GM19023 (cell line): ENCODE measurements around the gene GNG7.
"Not testable (repeated sequence)": the region's sequence is repeated elsewhere in the genome, so short reads cannot be mapped to it uniquely, and the experiment has no call there.

Experiments used
- ATAC-seq: cut with Tn5 transposase; IDR thresholded peaks from one replicate; pipeline ENCODE4 v1.9.1; 2021; ENCODE audit warnings: mild to moderate bottlenecking, moderate library complexity; ENCODE audit not compliant: unreplicated experiment

The GNG7 gene

GRCh38 chr19:2579678-2580280, 122.7 kb downstream of the GNG7 start:
- ATAC-seq: no peak

- ATAC-seq: no peak
Observed at GRCh38 chr19:2578901-2579677, 123.4 kb downstream of the GNG7 start.

GRCh38 chr19:2578391-2578890, 124.1 kb downstream of the GNG7 start:
- ATAC-seq: no peak

GRCh38 chr19:2577722-2578335, 124.7 kb downstream of the GNG7 start:
- no peak for ATAC-seq

- no peak for ATAC-seq
Observed at GRCh38 chr19:2575734-2576481, 126.6 kb downstream of the GNG7 start.

- no peak for ATAC-seq
Observed at GRCh38 chr19:2574971-2575630, 127.4 kb downstream of the GNG7 start.

GRCh38 chr19:2574478-2574931, 128.0 kb downstream of the GNG7 start:
- no peak for ATAC-seq

GRCh38 chr19:2573916-2574315, 128.6 kb downstream of the GNG7 start:
- no peak for ATAC-seq

GRCh38 chr19:2572152-2572551, 130.3 kb downstream of the GNG7 start:
- not testable (repeated sequence) for ATAC-seq

GRCh38 chr19:2569596-2570465, 132.7 kb downstream of the GNG7 start:
- ATAC-seq: no peak

GRCh38 chr19:2567996-2568395, 134.5 kb downstream of the GNG7 start:
- ATAC-seq: no peak

GRCh38 chr19:2567580-2567979, 134.9 kb downstream of the GNG7 start:
- no peak for ATAC-seq

GRCh38 chr19:2563546-2563945, 138.9 kb downstream of the GNG7 start:
- not testable (repeated sequence) for ATAC-seq

- ATAC-seq: peak; percentile 78
Observed at GRCh38 chr19:2561895-2562294, 140.6 kb downstream of the GNG7 start.

- no peak for ATAC-seq
Observed at GRCh38 chr19:2561221-2561620, 141.3 kb downstream of the GNG7 start.

- ATAC-seq: no peak
Observed at GRCh38 chr19:2560369-2560768, 142.1 kb downstream of the GNG7 start.

GRCh38 chr19:2558543-2558942, 144.0 kb downstream of the GNG7 start:
- no peak for ATAC-seq

GRCh38 chr19:2558131-2558530, 144.4 kb downstream of the GNG7 start:
- not testable (repeated sequence) for ATAC-seq

GRCh38 chr19:2557093-2557440, 145.4 kb downstream of the GNG7 start:
- ATAC-seq: no peak
